H1 (cell line): ENCODE results near the gene HIVEP3.

Source experiments
- EZH2 ChIP-seq: fragments of 200-600 bp; sonication (generic); IDR thresholded peaks from 2 replicates; pipeline ENCODE4 v1.7.1; 2012; ENCODE audit warnings: low read depth, mild to moderate bottlenecking, moderate library complexity, low read length, inconsistent platforms; ENCODE audit not compliant: severe bottlenecking
- POLR2AphosphoS5 ChIP-seq: IDR thresholded peaks from 2 replicates; pipeline ENCODE4 v1.6.1; 2011; ENCODE audit warnings: low read depth, low read length
- TAF1 ChIP-seq: IDR thresholded peaks from 2 replicates; pipeline ENCODE4 v1.6.1; 2011; ENCODE audit warnings: mild to moderate bottlenecking, low read depth, low read length
- USF2 ChIP-seq: IDR thresholded peaks from 2 replicates; pipeline ENCODE4 v1.6.1; 2011; ENCODE audit warnings: low read length, improper control_type of control experiment
- YY1 ChIP-seq: IDR thresholded peaks from 2 replicates; pipeline ENCODE4 v1.6.1; 2011; ENCODE audit warnings: low read depth, mild to moderate bottlenecking, low read length
- TF ChIP-seq, protein P1 (sequence below), 3 experiments: IDR thresholded peaks; 1 replicate in 2 of 3; 2 replicates in 1 of 3; pipeline versions ENCODE4 v1.5.1 to v1.6.1; 2011; ENCODE audit warnings: low read length in 3 of 3, mild to moderate bottlenecking in 3 of 3, inconsistent platforms in 2 of 3, low read depth in 1 of 3, moderate library complexity in 1 of 3; ENCODE audit not compliant: insufficient read depth in 1 of 3; ENCODE audit errors: control extremely low read depth in 1 of 3
- TF ChIP-seq, protein P2 (sequence below): IDR thresholded peaks from 2 replicates; pipeline ENCODE4 v1.6.1; 2012; ENCODE audit warnings: inconsistent platforms

GRCh38 chr1:41811051-41811795 lies 107.5 kb downstream of the HIVEP3 start:
- TF ChIP-seq, protein P1, sequence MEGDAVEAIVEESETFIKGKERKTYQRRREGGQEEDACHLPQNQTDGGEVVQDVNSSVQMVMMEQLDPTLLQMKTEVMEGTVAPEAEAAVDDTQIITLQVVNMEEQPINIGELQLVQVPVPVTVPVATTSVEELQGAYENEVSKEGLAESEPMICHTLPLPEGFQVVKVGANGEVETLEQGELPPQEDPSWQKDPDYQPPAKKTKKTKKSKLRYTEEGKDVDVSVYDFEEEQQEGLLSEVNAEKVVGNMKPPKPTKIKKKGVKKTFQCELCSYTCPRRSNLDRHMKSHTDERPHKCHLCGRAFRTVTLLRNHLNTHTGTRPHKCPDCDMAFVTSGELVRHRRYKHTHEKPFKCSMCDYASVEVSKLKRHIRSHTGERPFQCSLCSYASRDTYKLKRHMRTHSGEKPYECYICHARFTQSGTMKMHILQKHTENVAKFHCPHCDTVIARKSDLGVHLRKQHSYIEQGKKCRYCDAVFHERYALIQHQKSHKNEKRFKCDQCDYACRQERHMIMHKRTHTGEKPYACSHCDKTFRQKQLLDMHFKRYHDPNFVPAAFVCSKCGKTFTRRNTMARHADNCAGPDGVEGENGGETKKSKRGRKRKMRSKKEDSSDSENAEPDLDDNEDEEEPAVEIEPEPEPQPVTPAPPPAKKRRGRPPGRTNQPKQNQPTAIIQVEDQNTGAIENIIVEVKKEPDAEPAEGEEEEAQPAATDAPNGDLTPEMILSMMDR (IDR thresholded peaks at IDR 0.05; ENCODE audit: control extremely low read depth in 1 of 3, insufficient read depth in 1 of 3, low read depth in 1 of 3, low read length in 3 of 3), result no peak
- no peak for TF ChIP-seq EZH2
- TF ChIP-seq TAF1, result no peak
- TF ChIP-seq, protein P2, sequence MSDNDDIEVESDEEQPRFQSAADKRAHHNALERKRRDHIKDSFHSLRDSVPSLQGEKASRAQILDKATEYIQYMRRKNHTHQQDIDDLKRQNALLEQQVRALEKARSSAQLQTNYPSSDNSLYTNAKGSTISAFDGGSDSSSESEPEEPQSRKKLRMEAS, result no peak
- no peak for TF ChIP-seq YY1
- no peak for TF ChIP-seq USF2
- no peak for TF ChIP-seq POLR2AphosphoS5
